GM21529 (cell line): ENCODE results near the gene PPCS.
"Not testable (repeated sequence)": the region's sequence is repeated elsewhere in the genome, so short reads cannot be mapped to it uniquely, and the experiment has no call there.

ENCODE experiments used
- ATAC-seq: cut with Tn5 transposase; IDR thresholded peaks from one replicate; pipeline ENCODE4 v1.9.1; 2021; ENCODE audit not compliant: unreplicated experiment

The PPCS gene

GRCh38 chr1:42450061-42450460, 6.3 kb upstream of the PPCS start:
- no peak for ATAC-seq

GRCh38 chr1:42453386-42453785, 3.0 kb upstream of the PPCS start:
- ATAC-seq: no peak

GRCh38 chr1:42454403-42454802, 1.9 kb upstream of the PPCS start:
- ATAC-seq: no peak

GRCh38 chr1:42456754-42457089, 379 bp downstream of the PPCS start:
- peak; percentile 58 for ATAC-seq

- ATAC-seq: no peak
These were observed 4.9 kb downstream of the PPCS start for GRCh38 chr1:42461196-42461595.

GRCh38 chr1:42462828-42463763, 6.8 kb downstream of the PPCS start, which contains the start of gene CCDC30:
CCDC30 (plus strand) TSS chr1:42463286; CDS start chr1:42480552, 17,266 bp downstream.
- peak; percentile 99 for ATAC-seq

GRCh38 chr1:42463921-42464320, 7.6 kb downstream of the PPCS start:
- no peak for ATAC-seq

- ATAC-seq: no peak
These were observed 9.7 kb downstream of the PPCS start for GRCh38 chr1:42466030-42466429.

- ATAC-seq: no peak
These were observed 13.4 kb downstream of the PPCS start for GRCh38 chr1:42469727-42470126.

GRCh38 chr1:42476605-42477004, 20.3 kb downstream of the PPCS start:
- no peak for ATAC-seq

GRCh38 chr1:42477354-42477753, 21.0 kb downstream of the PPCS start:
- not testable (repeated sequence) for ATAC-seq

- ATAC-seq: no peak
These were observed 21.4 kb downstream of the PPCS start for GRCh38 chr1:42477775-42478174.

- ATAC-seq: no peak
These were observed 23.3 kb downstream of the PPCS start for GRCh38 chr1:42479621-42480020.

- no peak for ATAC-seq
These were observed 24.6 kb downstream of the PPCS start for GRCh38 chr1:42480921-42481320.

- no peak for ATAC-seq
These were observed 26.4 kb downstream of the PPCS start for GRCh38 chr1:42482635-42483153.

GRCh38 chr1:42484382-42484781, 28.0 kb downstream of the PPCS start:
- no peak for ATAC-seq

GRCh38 chr1:42490237-42490636, 33.9 kb downstream of the PPCS start:
- ATAC-seq: no peak

GRCh38 chr1:42502031-42502430, 45.7 kb downstream of the PPCS start:
- not testable (repeated sequence) for ATAC-seq

GRCh38 chr1:42504535-42505128, 48.3 kb downstream of the PPCS start:
- ATAC-seq: no peak

GRCh38 chr1:42506576-42506975, 50.2 kb downstream of the PPCS start:
- ATAC-seq: no peak
